ENCODE measurements around the gene FAAP20.

The FAAP20 gene

DNA sequence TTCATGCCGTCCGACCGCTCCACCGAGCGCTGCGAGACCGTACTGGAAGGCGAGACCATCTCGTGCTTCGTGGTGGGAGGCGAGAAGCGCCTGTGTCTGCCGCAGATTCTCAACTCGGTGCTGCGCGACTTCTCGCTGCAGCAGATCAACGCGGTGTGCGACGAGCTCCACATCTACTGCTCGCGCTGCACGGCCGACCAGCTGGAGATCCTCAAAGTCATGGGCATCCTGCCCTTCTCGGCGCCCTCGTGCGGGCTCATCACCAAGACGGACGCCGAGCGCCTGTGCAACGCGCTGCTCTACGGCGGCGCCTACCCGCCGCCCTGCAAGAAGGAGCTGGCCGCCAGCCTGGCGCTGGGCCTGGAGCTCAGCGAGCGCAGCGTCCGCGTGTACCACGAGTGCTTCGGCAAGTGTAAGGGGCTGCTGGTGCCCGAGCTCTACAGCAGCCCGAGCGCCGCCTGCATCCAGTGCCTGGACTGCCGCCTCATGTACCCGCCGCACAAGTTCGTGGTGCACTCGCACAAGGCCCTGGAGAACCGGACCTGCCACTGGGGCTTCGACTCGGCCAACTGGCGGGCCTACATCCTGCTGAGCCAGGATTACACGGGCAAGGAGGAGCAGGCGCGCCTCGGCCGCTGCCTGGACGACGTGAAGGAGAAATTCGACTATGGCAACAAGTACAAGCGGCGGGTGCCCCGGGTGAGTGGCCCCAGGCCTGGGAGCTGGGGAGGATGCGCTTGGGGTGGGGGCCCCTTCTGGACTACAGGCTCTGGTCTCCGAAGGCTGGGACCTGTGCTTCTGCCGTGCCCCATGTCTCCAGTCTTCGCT, 34.7 kb upstream of the FAAP20 start:
- DNase-seq = peak; percentile 54
- peak overlapping the region; percentile 78 for H3K9ac ChIP-seq (ENCODE audit: low read depth, low read length)
- H3K79me2 ChIP-seq (ENCODE audit: insufficient read depth, low read length) = peaks cover 57% of the 10 kb centered on the region
- no peaks in the 10 kb centered on the region for H3K9me3 ChIP-seq (ENCODE audit: insufficient read depth, low read length, severe bottlenecking)
- peak overlapping the region; percentile 50 to 91 for H3K4me3 ChIP-seq (ENCODE audit: low read depth in 1 of 2, low read length in 2 of 2)
- H3K36me3 ChIP-seq (ENCODE audit: insufficient read depth, low read length) = peaks cover 18% of the 10 kb centered on the region; the same call in 1 of the 2 replicates
- peak; percentile 33 for TF ChIP-seq CTCF (IDR thresholded peaks at IDR 0.05; ENCODE audit: borderline replicate concordance, extremely low read depth, low read length, poor library complexity, severe bottlenecking)
- TF ChIP-seq EZH2 (IDR thresholded peaks at IDR 0.05; ENCODE audit: borderline replicate concordance, low read depth, low read length, severe bottlenecking) = peak; percentile 68
- H3K27ac ChIP-seq (ENCODE audit: low read length) = peak overlapping the region; percentile 63
- peak overlapping the region; percentile 78 for H3K4me2 ChIP-seq (ENCODE audit: insufficient read depth, low read length)
- ATAC-seq (ENCODE audit: insufficient read depth, low read depth) = peak; percentile 25
- H2AFZ ChIP-seq (ENCODE audit: low read depth, low read length) = peak overlapping the region; percentile 64
- peaks cover 57% of the 10 kb centered on the region for H3K4me1 ChIP-seq (ENCODE audit: insufficient read depth, low read length)
- peaks cover 69% of the 10 kb centered on the region for H4K20me1 ChIP-seq (ENCODE audit: insufficient read depth, low read length)
- peaks cover 7% of the 10 kb centered on the region for H3K27me3 ChIP-seq (ENCODE audit: insufficient read depth, low read length, poor library complexity)

DNA sequence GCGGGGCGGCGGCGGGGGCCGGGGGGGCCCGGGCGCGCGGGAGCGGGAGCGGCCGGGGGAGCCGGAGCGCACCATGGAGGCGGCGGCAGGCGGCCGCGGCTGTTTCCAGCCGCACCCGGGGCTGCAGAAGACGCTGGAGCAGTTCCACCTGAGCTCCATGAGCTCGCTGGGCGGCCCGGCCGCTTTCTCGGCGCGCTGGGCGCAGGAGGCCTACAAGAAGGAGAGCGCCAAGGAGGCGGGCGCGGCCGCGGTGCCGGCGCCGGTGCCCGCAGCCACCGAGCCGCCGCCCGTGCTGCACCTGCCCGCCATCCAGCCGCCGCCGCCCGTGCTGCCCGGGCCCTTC, 34.1 kb upstream of the FAAP20 start:
- ATAC-seq (ENCODE audit: insufficient read depth, low read depth) = no peak; the same call in 2 of the 3 replicates
- DNase-seq = peak; percentile 48
- H3K27me3 ChIP-seq (ENCODE audit: insufficient read depth, low read length, poor library complexity) = peaks cover 7% of the 10 kb centered on the region
- H3K9ac ChIP-seq (ENCODE audit: low read depth, low read length) = peak overlapping the region; percentile 78
- peak overlapping the region; percentile 78 for H3K4me2 ChIP-seq (ENCODE audit: insufficient read depth, low read length)
- H3K79me2 ChIP-seq (ENCODE audit: insufficient read depth, low read length) = peaks cover 51% of the 10 kb centered on the region
- peaks cover 18% of the 10 kb centered on the region; the same call in 1 of the 2 replicates for H3K36me3 ChIP-seq (ENCODE audit: insufficient read depth, low read length)
- no peaks in the 10 kb centered on the region for H3K9me3 ChIP-seq (ENCODE audit: insufficient read depth, low read length, severe bottlenecking)
- peak overlapping the region; percentile 64 for H2AFZ ChIP-seq (ENCODE audit: low read depth, low read length)
- peak overlapping the region; percentile 50 to 91 for H3K4me3 ChIP-seq (ENCODE audit: low read depth in 1 of 2, low read length in 2 of 2)
- TF ChIP-seq EZH2 (IDR thresholded peaks at IDR 0.05; ENCODE audit: borderline replicate concordance, low read depth, low read length, severe bottlenecking) = no peak
- no peak for TF ChIP-seq CTCF (IDR thresholded peaks at IDR 0.05; ENCODE audit: borderline replicate concordance, extremely low read depth, low read length, poor library complexity, severe bottlenecking)
- H3K27ac ChIP-seq (ENCODE audit: low read length) = peak overlapping the region; percentile 63; the same call in 1 of the 2 replicates
- peaks cover 51% of the 10 kb centered on the region for H3K4me1 ChIP-seq (ENCODE audit: insufficient read depth, low read length)
- peaks cover 66% of the 10 kb centered on the region for H4K20me1 ChIP-seq (ENCODE audit: insufficient read depth, low read length)

DNA sequence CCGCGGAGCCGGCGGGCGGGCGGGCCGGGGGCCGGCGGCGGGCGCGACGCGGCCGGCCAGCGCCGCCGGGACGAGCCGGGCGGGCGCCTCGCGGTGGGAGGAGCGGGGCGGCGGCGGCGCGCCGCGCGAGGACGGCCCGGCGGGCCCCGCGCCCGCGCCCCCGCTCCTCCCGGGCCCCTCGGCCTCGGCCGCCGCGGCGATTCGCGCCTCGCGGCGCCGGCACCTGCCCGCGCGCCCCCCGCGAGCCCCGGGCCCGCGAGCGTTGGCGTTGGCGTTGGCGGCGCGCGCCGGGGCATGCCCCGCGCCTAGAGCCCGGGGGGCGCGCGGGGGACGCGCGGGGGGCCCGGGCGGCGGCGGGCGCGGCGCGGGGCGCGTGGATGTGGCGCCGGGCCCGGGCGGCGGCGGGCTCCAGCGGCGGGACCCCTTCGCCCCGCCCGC, 33.6 kb upstream of the FAAP20 start, which contains the start of gene SKI:
Gene SKI, plus strand, starts transcription at position 163 of the 438 bp plus-strand sequence. CDS start 448 bp downstream, outside the sequence.
- peak within 1 kb of the TSS; percentile 50 to 91 for H3K4me3 ChIP-seq (ENCODE audit: low read depth in 1 of 2, low read length in 2 of 2)
- H3K9ac ChIP-seq (ENCODE audit: low read depth, low read length) = peak within 1 kb of the TSS; percentile 78
- H3K36me3 ChIP-seq (ENCODE audit: insufficient read depth, low read length) = peaks cover 18% of the 10 kb centered on the region; the same call in 1 of the 2 replicates
- no peaks in the 10 kb centered on the region for H3K9me3 ChIP-seq (ENCODE audit: insufficient read depth, low read length, severe bottlenecking)
- TF ChIP-seq EZH2 (IDR thresholded peaks at IDR 0.05; ENCODE audit: borderline replicate concordance, low read depth, low read length, severe bottlenecking) (no peak), CTCF (IDR thresholded peaks at IDR 0.05; ENCODE audit: borderline replicate concordance, extremely low read depth, low read length, poor library complexity, severe bottlenecking) (no peak)
- peaks cover 7% of the 10 kb centered on the region for H3K27me3 ChIP-seq (ENCODE audit: insufficient read depth, low read length, poor library complexity)
- peak within 1 kb of the TSS; percentile 78 for H3K4me2 ChIP-seq (ENCODE audit: insufficient read depth, low read length)
- DNase-seq (no peak), ATAC-seq (ENCODE audit: insufficient read depth, low read depth) (no peak)
- H3K4me1 ChIP-seq (ENCODE audit: insufficient read depth, low read length) = peaks cover 46% of the 10 kb centered on the region
- H3K79me2 ChIP-seq (ENCODE audit: insufficient read depth, low read length) = peaks cover 46% of the 10 kb centered on the region
- H3K27ac ChIP-seq (ENCODE audit: low read length) = peak within 1 kb of the TSS; percentile 63
- peaks cover 61% of the 10 kb centered on the region for H4K20me1 ChIP-seq (ENCODE audit: insufficient read depth, low read length)
- peak within 1 kb of the TSS; percentile 64 for H2AFZ ChIP-seq (ENCODE audit: low read depth, low read length)

Data from DND-41 (cell line).